Trophoblast cell (in vitro differentiated cells and primary cell): ENCODE data around the gene ARPP21.

ENCODE experiments used
- DNase-seq, 2 donors: peaks; one replicate each; pipeline ENCODE4 v3.0.0-alpha.2; 2016
- H2AFZ ChIP-seq: 2 replicates; pipeline ENCODE4 v1.6.1; 2013; ENCODE audit warnings: low read length, moderate library complexity, mild to moderate bottlenecking; ENCODE audit not compliant: insufficient read depth, poor library complexity
- H2AK5ac ChIP-seq: 2 replicates; pipeline ENCODE4 v1.6.1; 2013; ENCODE audit warnings: mild to moderate bottlenecking, low read length
- H2BK120ac ChIP-seq: 2 replicates; pipeline ENCODE4 v1.6.1; 2013; ENCODE audit warnings: low read length, mild to moderate bottlenecking, moderate library complexity; ENCODE audit not compliant: insufficient read depth, poor library complexity
- H2BK12ac ChIP-seq: 2 replicates; pipeline ENCODE4 v1.6.1; 2013; ENCODE audit warnings: mild to moderate bottlenecking, low read length, moderate library complexity
- H2BK5ac ChIP-seq: 2 replicates; pipeline ENCODE4 v1.6.1; 2013; ENCODE audit warnings: low read length, low read depth, moderate library complexity, mild to moderate bottlenecking; ENCODE audit not compliant: poor library complexity
- H3K14ac ChIP-seq: 2 replicates; pipeline ENCODE4 v1.6.1; 2013; ENCODE audit warnings: mild to moderate bottlenecking, low read length
- H3K18ac ChIP-seq: 2 replicates; pipeline ENCODE4 v1.6.1; 2013; ENCODE audit warnings: mild to moderate bottlenecking, low read length
- H3K23ac ChIP-seq: 2 replicates; pipeline ENCODE4 v1.6.1; 2013; ENCODE audit warnings: low read length
- H3K27ac ChIP-seq: 2 replicates; pipeline ENCODE4 v1.5.1; 2013; ENCODE audit warnings: low read depth, mild to moderate bottlenecking, inconsistent platforms, low read length, moderate library complexity
- H3K27me3 ChIP-seq: 2 replicates; pipeline ENCODE4 v1.6.1; 2013; ENCODE audit warnings: inconsistent platforms, mild to moderate bottlenecking, low read length, moderate library complexity; ENCODE audit not compliant: insufficient read depth
- H3K36me3 ChIP-seq, 2 experiments: 1 replicate in 1 of 2; 2 replicates in 1 of 2; pipeline ENCODE4 v1.6.1; 2013; ENCODE audit warnings: low read length in 2 of 2, mild to moderate bottlenecking in 2 of 2, moderate library complexity in 1 of 2; ENCODE audit not compliant: insufficient read depth in 2 of 2, control insufficient read depth in 1 of 2
- H3K4ac ChIP-seq: 2 replicates; pipeline ENCODE4 v1.6.1; 2013; ENCODE audit warnings: low read depth, mild to moderate bottlenecking, low read length, moderate library complexity
- H3K4me1 ChIP-seq, 2 experiments: 1 replicate in 1 of 2; 2 replicates in 1 of 2; pipeline ENCODE4 v1.6.1; 2013; ENCODE audit warnings: low read length in 2 of 2, mild to moderate bottlenecking in 2 of 2, moderate library complexity in 1 of 2; ENCODE audit not compliant: insufficient read depth in 2 of 2, control insufficient read depth in 1 of 2
- H3K4me2 ChIP-seq: 2 replicates; pipeline ENCODE4 v1.6.1; 2013; ENCODE audit warnings: inconsistent platforms, mild to moderate bottlenecking, low read length, moderate library complexity
- H3K4me3 ChIP-seq: 2 replicates; pipeline ENCODE4 v1.5.1; 2013; ENCODE audit warnings: mild to moderate bottlenecking, low read depth, low read length, inconsistent platforms
- H3K79me1 ChIP-seq: one replicate; pipeline ENCODE4 v1.6.1; 2013; ENCODE audit warnings: low read length
- H3K79me2 ChIP-seq: 2 replicates; pipeline ENCODE4 v1.6.1; 2013; ENCODE audit warnings: low read length, mild to moderate bottlenecking; ENCODE audit not compliant: control insufficient read depth, insufficient read depth, poor library complexity
- H3K9ac ChIP-seq: 2 replicates; pipeline ENCODE4 v1.6.1; 2013; ENCODE audit warnings: mild to moderate bottlenecking, low read length
- H3K9me3 ChIP-seq: 2 replicates; pipeline ENCODE4 v1.6.1; 2013; ENCODE audit warnings: low read depth, mild to moderate bottlenecking, control low read depth, inconsistent platforms, low read length; ENCODE audit not compliant: insufficient read depth
- H4K12ac ChIP-seq: 2 replicates; pipeline ENCODE4 v1.6.1; 2013; ENCODE audit warnings: low read depth, mild to moderate bottlenecking, low read length, moderate library complexity
- H4K8ac ChIP-seq: 2 replicates; pipeline ENCODE4 v1.6.1; 2013; ENCODE audit warnings: low read depth, mild to moderate bottlenecking, low read length, moderate library complexity
- H4K91ac ChIP-seq: one replicate; pipeline ENCODE4 v1.6.1; 2013; ENCODE audit warnings: low read depth, mild to moderate bottlenecking, low read length, moderate library complexity
- WGBS: extraction: QIAGEN DNeasy Blood & Tissue Kit; methylation state at CpG from one replicate; pipeline ENCODE4 v1.1.7; 2013; ENCODE audit warnings: missing lambda C conversion rate; ENCODE audit not compliant: insufficient read length, insufficient coverage; ENCODE audit errors: extremely low coverage; 5-methylcytosine and 5-hydroxymethylcytosine counted together

Gene ARPP21

GRCh38 chr3:35674451-35675109 lies 35.3 kb downstream of the ARPP21 start:
- Histone ChIP-seq H3K9me3 (no peaks in the 10 kb centered on the region), H3K79me1 (no peaks in the 10 kb centered on the region)

GRCh38 chr3:35675206-35675605 lies 35.9 kb downstream of the ARPP21 start:
- no peaks in the 10 kb centered on the region for H3K79me1 ChIP-seq
- no peak overlapping the region for H3K4ac ChIP-seq
- H2AK5ac ChIP-seq, result no peak overlapping the region
- no peaks in the 10 kb centered on the region for H3K27me3 ChIP-seq
- H3K27ac ChIP-seq, result no peak overlapping the region
- no peaks in the 10 kb centered on the region for H3K79me2 ChIP-seq
- H3K36me3 ChIP-seq, result no peaks in the 10 kb centered on the region
- H3K9me3 ChIP-seq, result no peaks in the 10 kb centered on the region
- no peak overlapping the region for H3K14ac ChIP-seq
- no peak overlapping the region for H3K4me2 ChIP-seq
- no peak overlapping the region for H3K9ac ChIP-seq
- H2BK12ac ChIP-seq, result no peak overlapping the region
- no peak overlapping the region for H2BK5ac ChIP-seq
- H3K4me1 ChIP-seq, result no peaks in the 10 kb centered on the region
- no peak overlapping the region for H3K4me3 ChIP-seq
- no peak overlapping the region for H4K8ac ChIP-seq
- no peak overlapping the region for H4K91ac ChIP-seq
- H4K12ac ChIP-seq, result no peak overlapping the region
- no CpG with 5 or more reads among the region's 1 CpG for WGBS
- H2AFZ ChIP-seq, result no peak overlapping the region
- DNase-seq, result no peak
- no peak overlapping the region for H3K23ac ChIP-seq
- H3K18ac ChIP-seq, result no peak overlapping the region
- no peak overlapping the region for H2BK120ac ChIP-seq

More at GRCh38 chr3:35674451-35675109, 35.3 kb downstream of the ARPP21 start:
- Histone ChIP-seq H2BK120ac (no peak overlapping the region), H3K14ac (no peak overlapping the region), H2BK12ac (no peak overlapping the region), H4K8ac (no peak overlapping the region), H3K23ac (no peak overlapping the region), H2BK5ac (no peak overlapping the region), H3K4me3 (no peak overlapping the region), H3K4ac (no peak overlapping the region), H3K4me2 (no peak overlapping the region), H2AK5ac (no peak overlapping the region), H3K79me2 (no peaks in the 10 kb centered on the region), H3K9ac (no peak overlapping the region), H2AFZ (no peak overlapping the region), H3K18ac (no peak overlapping the region), H4K12ac (no peak overlapping the region), H3K36me3 (no peaks in the 10 kb centered on the region), H3K4me1 (no peaks in the 10 kb centered on the region), H3K27me3 (no peaks in the 10 kb centered on the region), H4K91ac (no peak overlapping the region), H3K27ac (no peak overlapping the region)
- DNase-seq, result no peak
- WGBS, result no CpG with 5 or more reads among the region's 5 CpGs

- Histone ChIP-seq H3K79me1 (no peaks in the 10 kb centered on the region), H4K91ac (no peak overlapping the region), H2AK5ac (no peak overlapping the region), H2AFZ (no peak overlapping the region), H3K18ac (no peak overlapping the region), H4K12ac (no peak overlapping the region), H3K27me3 (no peaks in the 10 kb centered on the region), H3K4ac (no peak overlapping the region), H3K79me2 (no peaks in the 10 kb centered on the region), H3K36me3 (no peaks in the 10 kb centered on the region), H3K9ac (no peak overlapping the region), H3K14ac (no peak overlapping the region), H2BK120ac (no peak overlapping the region), H3K27ac (no peak overlapping the region), H4K8ac (no peak overlapping the region), H3K9me3 (no peaks in the 10 kb centered on the region), H3K4me2 (no peak overlapping the region), H3K4me3 (no peak overlapping the region), H3K23ac (no peak overlapping the region), H2BK12ac (no peak overlapping the region), H3K4me1 (no peaks in the 10 kb centered on the region), H2BK5ac (no peak overlapping the region)
- WGBS, result no CpG with 5 or more reads among the region's 1 CpG
- no peak for DNase-seq
Observed at GRCh38 chr3:35675621-35676020, 36.3 kb downstream of the ARPP21 start.

GRCh38 chr3:35677797-35678196 lies 38.5 kb downstream of the ARPP21 start:
- no peak overlapping the region for H4K91ac ChIP-seq
- no peak overlapping the region for H2BK5ac ChIP-seq
- no peak overlapping the region for H3K23ac ChIP-seq
- no peaks in the 10 kb centered on the region for H3K79me1 ChIP-seq
- no peak overlapping the region for H3K18ac ChIP-seq
- no peaks in the 10 kb centered on the region for H3K36me3 ChIP-seq
- no peak overlapping the region for H4K8ac ChIP-seq
- H3K14ac ChIP-seq, result no peak overlapping the region
- H3K79me2 ChIP-seq, result no peaks in the 10 kb centered on the region
- no peak overlapping the region for H3K4ac ChIP-seq
- H4K12ac ChIP-seq, result no peak overlapping the region
- no peak overlapping the region for H3K4me2 ChIP-seq
- no peak overlapping the region for H3K4me3 ChIP-seq
- H2AK5ac ChIP-seq, result no peak overlapping the region
- H3K4me1 ChIP-seq, result no peaks in the 10 kb centered on the region
- H2BK12ac ChIP-seq, result no peak overlapping the region
- H3K27me3 ChIP-seq, result no peaks in the 10 kb centered on the region
- H3K9me3 ChIP-seq, result no peaks in the 10 kb centered on the region
- H2BK120ac ChIP-seq, result no peak overlapping the region
- no CpG with 5 or more reads among the region's 5 CpGs for WGBS
- H2AFZ ChIP-seq, result no peak overlapping the region
- no peak overlapping the region for H3K9ac ChIP-seq
- no peak overlapping the region for H3K27ac ChIP-seq
- peak in 1 of 2 donors; percentile 20 for DNase-seq
